Fibroblast of the conjunctiva (primary cell): ENCODE measurements around the gene SGSM2.

ENCODE experiments used
- DNase-seq: peaks from one replicate; pipeline ENCODE4 v3.0.0-alpha.2; 2010; ENCODE audit warnings: low read depth

SGSM2 gene

GRCh38 chr17:2421315-2422147, 84.2 kb downstream of the SGSM2 start:
- no peak for DNase-seq

- DNase-seq = no peak
Observed at GRCh38 chr17:2423271-2423670, 86.0 kb downstream of the SGSM2 start.

GRCh38 chr17:2427215-2427614, 89.9 kb downstream of the SGSM2 start:
- DNase-seq = no peak

- DNase-seq = no peak
Observed at GRCh38 chr17:2427910-2428309, 90.6 kb downstream of the SGSM2 start.
